Measurements from ENCODE around the gene GRID2.

GRID2 gene

DNA sequence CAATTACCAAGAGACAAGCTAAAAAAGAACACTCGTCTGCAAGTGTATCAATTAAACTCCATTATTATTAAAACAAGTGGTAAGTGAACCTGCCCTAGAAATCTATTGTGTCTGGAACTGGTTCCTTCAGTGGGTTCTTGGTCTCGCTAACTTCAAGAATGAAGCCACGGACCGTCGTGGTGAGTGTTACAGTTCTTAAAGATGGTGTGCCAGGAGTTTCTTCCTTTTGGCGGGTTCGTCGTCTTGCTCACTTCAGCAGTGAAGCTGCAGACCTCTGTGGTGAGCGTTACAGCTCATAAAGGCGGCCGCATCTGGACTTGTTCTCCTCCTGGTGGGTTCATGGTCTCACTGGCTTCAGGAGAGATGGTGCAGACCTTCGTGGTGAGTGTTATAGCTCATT lies 231.8 kb downstream of the GRID2 start:
- no peak for FAIRE-seq

DNA sequence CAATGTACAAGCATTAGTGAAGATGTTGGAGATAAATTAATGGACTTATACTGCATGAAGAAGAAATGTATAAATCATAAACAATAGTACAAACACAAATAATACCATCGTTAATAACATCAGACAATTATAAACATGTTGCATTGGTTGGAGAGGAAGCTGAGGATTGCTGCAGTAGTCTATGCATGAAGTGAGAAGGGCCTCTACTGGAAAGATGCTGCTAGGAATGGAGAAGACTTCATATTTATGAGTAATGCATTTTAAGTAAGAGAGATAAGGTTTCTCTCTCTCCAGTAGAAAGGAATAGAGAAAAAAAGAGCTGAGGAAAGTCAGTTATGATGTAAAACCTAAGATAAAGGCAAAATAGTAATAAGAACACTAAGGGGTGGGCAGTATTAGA lies 247.8 kb downstream of the GRID2 start:
- FAIRE-seq: no peak

DNA sequence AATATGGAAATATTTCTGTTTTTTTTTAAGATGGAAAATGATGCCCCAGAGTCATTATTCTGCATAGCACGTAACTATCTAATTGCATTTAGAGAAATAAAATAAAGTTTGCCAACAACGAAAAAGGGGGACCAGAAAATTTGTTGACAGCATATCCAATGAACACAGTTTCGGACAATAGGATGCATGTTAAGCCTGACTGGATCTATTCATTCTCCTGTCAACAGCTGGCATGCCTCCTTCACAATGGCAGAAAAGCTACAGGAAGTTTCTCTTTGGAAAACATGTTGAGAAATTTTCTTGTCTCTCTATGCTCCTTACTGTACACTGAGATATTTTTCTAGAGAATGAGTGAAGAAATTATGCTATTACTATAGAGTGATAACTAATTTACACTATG lies 262.5 kb downstream of the GRID2 start:
- no peak for FAIRE-seq

DNA sequence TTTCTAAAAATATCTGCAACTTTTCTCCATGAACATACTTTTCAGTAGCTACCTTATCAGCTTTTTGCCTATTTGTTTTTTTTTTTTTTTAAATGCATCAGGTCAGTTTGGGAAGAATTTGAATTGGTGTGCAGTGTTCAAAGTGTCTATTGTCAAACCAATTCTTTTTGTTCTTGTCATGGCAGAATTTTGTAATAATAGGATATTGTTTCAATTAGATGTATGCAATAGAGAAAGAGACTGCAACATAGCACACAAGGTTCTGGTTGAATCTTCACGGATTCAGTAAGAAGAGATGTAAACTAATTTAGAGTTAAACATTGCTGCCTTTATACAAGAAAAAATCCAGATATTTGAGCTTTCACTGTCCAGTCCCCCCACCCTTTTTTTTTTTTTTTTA lies 277.1 kb downstream of the GRID2 start:
- no peak for FAIRE-seq

DNA sequence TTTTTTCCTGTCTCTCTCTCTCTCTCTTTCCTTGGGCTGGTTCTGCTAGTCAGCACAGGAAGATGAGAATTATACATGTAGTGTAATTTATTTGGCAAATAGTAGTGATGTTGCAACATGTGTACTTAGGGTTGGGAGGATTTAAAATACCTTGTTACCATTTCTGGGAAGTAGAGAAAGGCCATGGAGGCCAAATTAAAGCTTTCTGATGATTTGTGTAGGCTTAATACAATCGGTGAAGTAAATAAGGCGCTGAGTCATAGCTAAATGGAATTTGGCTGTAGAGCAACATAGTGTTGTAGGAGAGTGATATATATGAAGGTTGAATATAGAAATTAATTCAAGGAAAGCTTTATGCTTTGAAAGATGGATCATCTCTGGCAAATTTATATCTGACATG lies 295.3 kb downstream of the GRID2 start:
- FAIRE-seq: no peak

DNA sequence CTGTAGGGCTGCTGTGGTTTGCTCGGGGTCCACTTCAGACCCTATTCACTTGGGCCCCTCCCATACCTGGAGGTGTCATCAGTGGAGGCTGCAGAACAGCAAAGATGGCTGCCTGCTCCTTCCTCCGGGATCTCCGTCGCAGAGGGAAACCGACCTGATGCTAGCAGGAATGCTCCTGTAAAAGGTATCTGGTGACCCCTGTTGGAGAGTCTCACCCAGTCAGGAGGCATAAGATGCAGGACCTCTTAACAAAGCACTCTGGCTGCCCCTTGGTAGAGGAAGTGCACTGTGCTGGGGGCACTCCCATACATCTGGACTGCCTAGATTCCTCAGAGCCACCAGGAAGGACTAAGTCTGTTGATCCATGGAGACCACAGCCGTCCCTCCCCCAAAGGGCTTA lies 296.9 kb downstream of the GRID2 start:
- FAIRE-seq: no peak

DNA sequence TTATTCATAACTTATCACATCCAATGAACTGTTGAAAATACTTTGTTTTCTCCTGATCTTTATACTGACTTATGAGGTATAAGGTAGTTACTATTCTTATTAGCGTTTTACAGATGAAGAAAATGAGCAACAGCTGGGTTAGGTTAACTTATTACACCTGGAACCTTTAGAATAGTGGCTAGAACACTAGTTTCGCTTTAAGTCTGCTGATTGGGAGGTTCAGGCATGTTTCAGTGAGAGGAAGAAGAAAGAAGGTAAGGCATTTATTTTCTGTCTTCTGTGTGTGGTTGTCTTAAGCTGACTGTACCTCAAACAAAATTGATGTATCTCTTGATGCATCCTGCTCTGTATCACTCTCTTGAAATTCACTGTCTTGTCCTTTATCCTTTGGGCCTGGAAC lies 302.5 kb downstream of the GRID2 start:
- no peak for FAIRE-seq

DNA sequence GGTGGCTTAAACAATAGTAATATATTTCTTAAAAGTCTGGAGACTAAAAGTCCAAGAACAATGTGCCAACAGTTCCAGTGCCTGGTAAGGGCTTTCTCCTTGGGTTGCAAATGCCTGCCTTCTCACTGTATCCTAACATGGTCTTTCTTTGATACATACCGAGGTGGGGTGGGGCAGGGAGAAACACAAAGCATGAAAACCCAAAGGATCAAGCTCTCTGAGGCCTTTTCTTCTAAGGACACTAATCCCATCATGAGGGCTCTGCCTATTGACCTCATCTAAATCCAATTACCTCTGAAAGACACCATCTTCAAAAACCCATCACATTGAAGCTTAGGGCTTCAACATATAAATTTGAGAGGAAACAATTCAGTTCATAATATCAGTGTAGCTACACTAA lies 311.3 kb downstream of the GRID2 start:
- no peak for FAIRE-seq

DNA sequence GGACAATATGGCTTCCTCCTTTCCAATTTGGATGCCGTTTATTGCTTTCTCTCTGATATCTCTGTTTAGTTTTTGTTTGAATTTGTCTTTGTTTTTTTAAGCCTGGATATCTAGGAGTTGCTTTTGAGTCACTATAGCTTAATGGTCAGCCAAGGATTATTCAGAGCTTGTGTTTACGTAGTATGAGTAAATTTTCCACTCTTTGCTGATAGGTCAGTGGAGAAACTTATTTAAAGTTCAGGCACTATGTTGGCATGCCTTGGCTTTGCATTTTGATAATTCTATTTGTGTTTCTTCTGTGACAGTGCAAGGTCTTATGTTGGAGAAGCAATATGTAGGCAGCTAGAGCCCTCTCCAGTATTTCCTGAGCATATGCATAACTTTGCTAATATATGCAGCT lies 315.2 kb downstream of the GRID2 start:
- no peak for FAIRE-seq

DNA sequence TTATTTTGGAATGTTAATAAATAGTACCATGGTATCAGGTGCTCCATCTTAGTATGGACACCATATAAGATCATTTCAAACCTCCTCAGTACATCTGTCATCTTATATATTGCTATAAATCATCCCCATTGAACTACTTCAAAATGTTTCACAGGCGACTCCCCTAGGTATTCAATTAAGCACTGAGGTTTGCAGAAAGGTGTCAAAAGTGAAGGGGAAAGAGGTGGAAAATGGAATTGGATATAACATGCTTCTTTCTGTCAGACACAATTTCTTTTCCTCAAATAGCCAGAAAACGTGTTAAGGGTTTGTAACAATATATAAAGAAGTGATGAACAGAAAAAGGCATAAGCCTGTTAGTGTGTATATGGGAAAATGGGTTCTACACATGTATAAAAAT lies 325.5 kb downstream of the GRID2 start:
- no peak for FAIRE-seq

DNA sequence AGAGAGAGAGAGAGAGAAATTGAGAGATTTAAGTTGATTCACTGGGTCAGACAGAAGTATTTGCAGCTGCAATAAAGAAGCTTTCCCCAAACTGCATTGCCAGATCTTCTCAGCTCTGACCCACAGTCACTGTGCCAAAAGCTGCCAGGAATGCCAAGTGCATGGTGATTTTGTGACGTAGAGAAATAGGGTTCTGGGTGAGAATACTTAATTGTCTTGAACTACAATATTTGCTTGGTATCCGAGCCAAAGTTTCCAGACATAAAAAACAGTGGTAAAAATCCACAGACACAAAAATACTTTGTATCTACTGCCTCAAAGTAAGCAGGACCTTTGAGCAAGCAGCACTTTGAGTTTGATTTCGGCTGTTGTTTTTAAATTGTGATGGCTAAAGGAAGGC lies 331.1 kb downstream of the GRID2 start:
- FAIRE-seq: no peak

DNA sequence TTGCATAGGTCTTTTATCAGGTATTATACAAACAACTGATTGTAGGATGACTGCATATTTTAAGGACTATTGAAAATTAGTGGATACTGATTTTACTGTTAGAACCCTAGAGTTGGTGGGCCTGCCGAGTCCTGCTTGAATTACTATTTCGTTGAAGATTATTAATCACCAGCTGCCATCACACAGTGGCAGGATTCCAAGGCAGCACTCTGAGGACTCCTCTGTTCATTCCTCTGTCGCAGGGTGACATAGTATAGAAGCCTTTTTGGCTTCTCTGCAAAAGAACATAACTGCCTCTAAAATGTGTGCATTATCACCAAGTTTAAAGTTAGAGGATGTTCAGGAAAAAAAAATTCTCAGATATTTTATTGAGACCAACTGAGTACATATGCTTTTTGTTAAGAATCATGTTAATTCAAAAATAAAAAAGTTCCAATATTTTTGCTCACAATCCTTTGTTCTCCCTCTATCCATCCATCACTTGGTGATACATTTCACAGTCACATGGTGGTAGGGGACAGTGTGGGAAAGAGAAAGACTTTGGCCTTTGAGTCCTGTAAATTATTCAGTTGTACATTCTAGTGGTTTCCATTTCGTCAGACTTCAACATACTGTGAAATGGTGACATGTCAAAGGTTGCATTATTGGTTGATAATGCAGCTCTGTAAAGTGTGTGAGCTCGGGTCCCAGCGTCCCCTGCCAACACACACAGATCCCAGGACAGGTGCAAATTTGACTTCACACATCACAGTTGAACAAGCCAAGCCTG lies 332.5 kb downstream of the GRID2 start:
- FAIRE-seq: no peak

DNA sequence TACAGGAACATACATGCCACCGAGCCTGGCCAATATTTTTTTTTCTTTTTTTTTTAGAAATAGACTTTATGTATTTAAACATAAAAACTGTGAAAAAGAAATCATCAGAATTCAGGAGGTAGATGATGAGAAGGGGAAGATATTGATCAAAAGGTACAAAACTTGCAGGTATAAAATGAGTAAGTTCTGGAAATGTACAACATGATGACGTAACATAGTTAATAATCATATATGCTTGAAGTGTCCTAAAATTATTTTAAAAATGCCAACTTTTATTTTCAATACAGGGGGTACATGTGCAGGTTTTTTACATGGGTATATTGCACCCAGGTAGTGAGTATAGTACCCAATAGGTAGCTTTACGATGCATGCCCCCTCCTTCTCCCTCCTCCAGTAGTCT lies 337.6 kb downstream of the GRID2 start:
- no peak for FAIRE-seq

DNA sequence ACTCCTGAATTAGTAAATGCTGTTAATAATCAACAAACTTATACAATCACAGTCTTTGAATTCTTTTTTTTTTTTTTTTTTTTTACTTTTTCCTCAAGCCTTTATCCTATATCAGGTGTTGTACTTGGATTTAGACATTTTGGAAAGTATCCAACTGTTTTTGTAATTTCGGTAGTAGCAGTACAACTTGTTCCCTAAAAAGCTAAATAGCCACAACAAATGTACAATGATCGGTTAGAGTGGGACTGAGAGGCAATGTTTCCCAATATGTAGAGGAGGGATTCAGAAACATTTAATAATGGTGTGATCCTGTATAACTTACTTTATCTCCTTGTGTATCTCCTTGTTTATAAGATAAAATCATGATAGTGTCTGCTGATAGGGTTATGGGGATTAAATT lies 343.1 kb downstream of the GRID2 start:
- FAIRE-seq: no peak

DNA sequence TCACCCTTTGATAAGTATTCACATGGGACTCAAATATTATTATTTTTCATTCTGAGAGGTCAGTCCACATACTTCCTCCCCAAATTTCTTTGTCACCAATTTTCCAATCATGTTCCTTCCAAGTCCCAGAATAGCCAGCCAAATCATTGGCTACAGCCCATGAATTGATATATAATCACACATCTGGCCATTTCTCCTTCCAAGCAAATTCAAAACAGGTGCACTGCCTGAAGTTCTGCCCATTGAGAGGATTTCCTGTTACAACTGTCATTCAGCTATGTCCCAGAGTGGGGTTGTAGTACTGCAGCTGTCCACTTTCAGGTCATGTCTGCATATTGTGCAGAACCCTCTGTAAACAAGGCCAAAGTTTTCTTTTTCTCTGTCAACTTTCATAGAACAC lies 347.8 kb downstream of the GRID2 start:
- no peak for FAIRE-seq

DNA sequence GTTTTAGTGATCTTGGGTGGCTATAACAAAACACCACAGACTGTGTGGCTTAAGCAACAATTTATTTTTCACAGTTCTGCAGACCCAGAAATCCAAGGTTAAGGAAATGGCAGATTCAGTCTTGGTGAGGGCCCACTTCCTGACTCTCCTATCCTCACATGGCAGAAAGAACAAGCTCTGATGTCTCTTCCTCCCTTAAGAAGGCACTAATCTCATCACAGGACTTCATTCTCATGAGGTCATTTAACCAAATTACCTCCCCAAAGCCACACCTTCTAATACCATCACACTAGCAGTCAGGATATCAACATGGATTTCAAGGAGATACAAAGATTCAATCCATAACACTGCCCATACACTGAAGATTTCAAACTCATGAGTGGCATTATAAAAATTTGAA lies 350.3 kb downstream of the GRID2 start:
- no peak for FAIRE-seq

DNA sequence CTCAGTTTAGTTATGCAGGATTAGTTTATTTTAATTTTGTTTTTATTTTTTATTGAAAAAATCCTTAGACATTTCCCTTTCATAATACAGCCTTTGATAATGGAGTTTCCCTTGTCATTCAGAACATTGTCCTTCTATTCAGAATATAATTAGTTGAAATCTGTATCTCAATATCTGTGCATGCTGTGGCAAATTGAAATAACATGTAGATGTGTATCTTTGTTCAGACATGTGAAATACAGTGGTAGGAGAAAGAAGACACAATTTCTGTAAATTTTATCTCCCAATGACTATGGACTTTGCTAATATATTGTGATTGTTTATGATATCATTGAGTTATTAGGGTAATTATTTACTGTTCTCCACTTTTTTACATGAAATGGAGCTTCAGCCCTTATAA lies 353.9 kb downstream of the GRID2 start:
- no peak for FAIRE-seq

DNA sequence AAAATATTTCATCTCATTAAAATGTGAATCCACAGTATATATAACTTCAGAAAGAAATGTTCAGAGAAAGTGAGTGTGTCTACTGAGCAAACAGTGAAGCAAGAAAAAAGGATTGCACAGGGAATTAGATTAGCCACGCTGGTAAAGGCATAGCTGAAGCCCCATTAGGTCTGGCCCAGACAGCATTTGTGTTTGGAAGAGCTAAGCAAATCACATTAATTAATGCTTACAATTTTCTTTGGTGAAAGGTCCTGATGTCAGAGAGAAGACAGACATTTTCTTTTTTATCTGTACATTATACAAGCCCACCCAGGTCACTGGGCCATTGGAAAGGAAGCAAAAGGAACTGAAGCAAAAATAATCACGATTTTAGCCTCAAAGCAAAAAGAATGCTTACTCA lies 354.6 kb downstream of the GRID2 start:
- no peak for FAIRE-seq

DNA sequence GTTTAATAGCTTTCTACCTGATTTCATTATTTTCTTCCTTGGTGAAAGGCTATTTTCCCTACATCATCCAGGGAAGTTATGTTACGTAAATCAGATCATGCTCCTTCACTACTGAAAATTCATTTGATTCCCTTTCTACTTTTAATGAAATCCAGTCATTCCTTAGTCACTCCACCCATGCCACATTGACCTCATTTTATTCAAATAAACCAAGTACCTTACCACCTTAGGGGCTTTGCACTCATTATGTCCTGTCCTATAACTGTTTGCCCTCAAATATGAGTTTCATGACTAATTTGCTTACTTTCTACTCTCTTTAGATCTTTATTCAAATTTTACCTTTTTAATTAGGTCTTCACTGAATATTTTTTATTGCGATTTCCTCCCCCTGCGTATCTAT lies 374.0 kb downstream of the GRID2 start:
- FAIRE-seq: no peak

DNA sequence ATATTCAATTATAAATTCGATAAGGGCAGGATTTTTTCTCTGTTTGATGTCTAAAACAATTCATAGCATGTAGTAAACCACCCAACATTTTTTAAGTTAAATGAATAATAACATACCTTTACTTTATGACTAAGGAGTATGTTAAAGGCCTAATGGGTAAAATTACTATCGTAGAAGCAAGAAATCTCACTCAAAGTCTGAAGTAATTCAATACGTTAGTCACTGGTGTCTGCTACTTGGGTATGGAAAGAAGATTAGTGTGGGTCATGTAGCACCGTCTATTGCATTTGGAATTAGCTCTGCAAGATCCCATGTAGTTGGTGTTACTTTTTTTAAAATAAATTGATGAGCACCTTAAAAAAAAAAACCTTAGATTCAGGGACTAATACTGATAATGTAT lies 374.5 kb downstream of the GRID2 start:
- no peak for FAIRE-seq

DNA sequence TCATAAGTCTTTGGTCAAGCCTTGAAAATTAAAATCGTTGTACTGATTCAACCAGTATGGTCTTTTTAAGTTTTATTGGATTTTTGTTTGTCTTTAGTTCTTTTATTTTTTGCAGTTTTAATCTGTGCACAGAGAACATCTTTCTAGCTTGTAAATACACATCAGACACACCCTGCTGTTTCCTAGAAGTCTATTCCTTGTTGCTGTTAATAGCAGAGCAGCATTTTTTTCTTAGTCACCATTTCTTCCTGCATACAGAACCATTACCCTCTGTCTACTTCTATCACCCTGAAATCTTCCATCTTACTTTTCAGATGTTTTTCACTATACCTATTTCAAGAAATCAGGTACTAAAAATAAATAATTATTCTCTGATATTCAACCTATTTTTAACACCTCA lies 375.4 kb downstream of the GRID2 start:
- FAIRE-seq: no peak

DNA sequence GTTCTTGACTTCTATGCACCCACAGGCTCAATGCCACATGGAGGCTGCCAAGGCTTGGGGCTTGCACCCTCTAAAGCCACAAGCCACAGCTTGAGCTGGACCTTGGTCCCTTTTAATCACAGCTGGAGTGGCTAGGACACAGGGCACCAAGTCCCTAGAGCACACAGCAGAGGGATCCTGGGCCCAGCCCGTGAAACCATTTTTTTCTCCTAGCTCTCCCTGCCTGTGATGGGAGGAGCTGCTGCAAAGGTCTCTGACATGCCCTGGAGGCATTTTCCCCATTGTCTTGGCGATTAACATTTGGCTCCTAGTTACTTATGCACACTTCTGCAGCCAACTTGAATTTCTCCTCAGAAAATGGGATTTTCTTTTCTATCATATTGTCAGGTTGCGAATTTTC lies 410.9 kb downstream of the GRID2 start:
- no peak for FAIRE-seq

DNA sequence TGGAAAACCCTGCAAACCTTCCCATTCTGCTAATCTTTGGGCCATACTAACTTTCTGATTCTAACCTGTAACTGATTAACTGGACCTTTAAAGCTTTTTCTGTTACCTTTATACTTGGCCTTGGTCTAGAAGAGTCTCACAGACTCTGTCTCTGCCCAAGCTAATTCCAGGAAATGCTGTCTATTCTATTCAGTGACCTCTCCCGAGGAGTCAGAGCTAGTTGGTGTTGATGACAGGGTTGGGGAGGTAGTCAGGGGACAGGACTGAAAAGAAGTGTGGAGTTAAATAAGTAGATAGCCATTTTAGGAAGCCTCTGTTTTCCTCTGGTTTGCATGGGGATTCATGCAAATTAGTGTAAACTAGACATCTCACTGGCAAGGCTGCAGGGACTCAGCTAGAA lies 429.5 kb downstream of the GRID2 start:
- no peak for FAIRE-seq

DNA sequence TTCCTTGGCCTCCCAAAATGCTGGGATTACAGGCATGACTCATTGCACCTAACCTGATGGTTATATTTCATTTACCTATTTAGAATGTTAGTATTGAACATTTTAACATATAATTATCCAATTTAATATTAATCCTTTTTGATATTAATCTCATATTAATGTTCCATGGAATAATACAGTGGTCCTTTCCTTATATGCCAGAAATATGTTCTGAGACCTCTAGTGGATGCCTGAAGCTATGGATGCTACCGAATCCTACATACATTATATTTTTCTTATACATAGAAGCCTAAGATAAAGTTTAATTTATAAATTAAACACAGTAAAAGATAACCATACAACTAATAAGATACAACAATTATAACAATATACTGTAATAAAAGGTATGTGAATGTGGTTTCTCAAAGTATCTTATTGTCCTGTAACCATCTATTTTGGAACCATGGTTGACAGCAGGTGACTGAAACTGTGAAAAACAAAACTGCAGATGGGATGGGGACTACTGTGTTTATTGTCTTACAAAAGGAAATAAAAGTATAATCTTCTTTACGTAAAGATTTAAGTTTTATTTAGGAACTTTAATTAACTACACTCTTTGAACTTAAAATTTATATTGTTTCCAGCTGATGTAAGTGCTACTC lies 431.4 kb downstream of the GRID2 start:
- FAIRE-seq: no peak

DNA sequence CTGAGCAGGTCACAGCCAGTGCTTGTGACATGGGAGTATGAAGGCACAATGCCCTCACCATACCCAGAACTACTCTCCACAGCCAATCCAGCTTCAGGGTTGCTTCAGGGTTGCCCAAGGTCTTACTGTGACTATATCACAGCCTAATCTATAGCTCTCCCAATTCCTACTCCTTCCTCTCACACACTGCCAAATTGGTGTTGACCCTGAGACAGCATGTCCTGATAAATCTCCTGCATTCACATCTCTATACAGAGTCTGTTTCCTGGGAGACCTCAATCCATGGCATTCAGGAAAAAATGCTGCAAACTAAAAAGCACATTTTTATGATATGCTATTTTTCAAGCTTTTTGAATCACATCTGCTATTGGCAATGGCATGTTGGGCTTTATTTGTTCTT lies 456.7 kb downstream of the GRID2 start:
- peak; percentile 36 for FAIRE-seq

Data from islet of Langerhans (tissue), 1 donor.